DMS153 treated with DMSO at 0.1 percent for 48 hours (cell line): ENCODE data around the gene CALHM1.
A peak's percentile ranks its signal among the peaks of the same experiment; 100 is the strongest.
"Not testable (repeated sequence)": the region's sequence is repeated elsewhere in the genome, so short reads cannot be mapped to it uniquely, and the experiment has no call there.

ENCODE experiments used
- DNase-seq: peaks from one replicate; lab custom pipeline; 2025; ENCODE audit not compliant: unreplicated experiment; lab: John Stamatoyannopoulos, UW

Gene CALHM1

GRCh38 chr10:103486635-103487409 lies 28.1 kb upstream of the CALHM1 start:
- not testable (repeated sequence) for DNase-seq

DNA sequence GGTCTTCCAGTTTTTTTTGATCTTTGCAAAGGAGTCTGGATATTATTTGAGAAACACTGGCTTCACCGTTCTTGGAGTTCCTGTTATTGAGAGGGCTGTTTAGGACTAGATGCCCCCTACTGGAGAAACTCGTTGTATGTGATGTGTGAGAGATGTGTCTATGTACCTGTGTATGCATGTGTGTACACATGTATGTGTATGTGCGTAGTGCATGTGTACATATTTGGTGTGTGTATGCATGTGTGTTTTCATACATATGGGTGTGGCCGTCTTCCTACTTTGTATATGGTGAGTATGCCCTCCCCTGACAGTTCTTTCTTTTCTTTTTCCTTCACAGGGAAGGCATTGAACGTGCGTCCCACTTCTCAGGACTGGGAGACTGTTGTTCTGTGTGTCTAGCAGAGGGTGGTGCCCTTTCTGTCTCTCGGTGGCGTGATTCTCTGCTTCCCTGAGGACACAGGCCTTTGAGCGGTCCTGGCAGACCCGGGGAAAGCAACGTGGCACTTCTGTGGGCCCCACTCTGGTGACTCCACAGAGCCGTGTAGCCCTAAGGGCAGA lies 23.4 kb upstream of the CALHM1 start:
- peak; percentile 46 for DNase-seq

DNA sequence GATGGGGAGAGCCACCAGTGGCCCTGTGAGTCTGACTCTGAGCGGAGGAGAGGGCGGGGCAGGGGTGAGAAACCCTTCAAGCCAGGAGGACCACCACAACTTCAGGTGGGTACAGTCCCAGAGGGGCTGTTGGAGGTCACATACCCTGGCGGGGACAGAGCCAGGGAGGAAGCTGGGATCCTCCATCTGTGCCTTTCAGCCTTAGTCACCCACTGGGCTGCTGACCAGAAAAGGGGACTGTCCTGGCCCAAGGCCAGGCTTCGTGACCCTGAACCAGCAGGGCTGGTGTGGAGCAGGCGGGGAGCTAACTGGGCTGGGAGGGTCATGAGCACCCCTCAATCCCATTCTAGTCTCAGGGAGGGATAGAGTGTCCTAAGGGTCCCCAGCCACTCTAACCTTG lies 21.8 kb upstream of the CALHM1 start:
- no peak for DNase-seq

DNA sequence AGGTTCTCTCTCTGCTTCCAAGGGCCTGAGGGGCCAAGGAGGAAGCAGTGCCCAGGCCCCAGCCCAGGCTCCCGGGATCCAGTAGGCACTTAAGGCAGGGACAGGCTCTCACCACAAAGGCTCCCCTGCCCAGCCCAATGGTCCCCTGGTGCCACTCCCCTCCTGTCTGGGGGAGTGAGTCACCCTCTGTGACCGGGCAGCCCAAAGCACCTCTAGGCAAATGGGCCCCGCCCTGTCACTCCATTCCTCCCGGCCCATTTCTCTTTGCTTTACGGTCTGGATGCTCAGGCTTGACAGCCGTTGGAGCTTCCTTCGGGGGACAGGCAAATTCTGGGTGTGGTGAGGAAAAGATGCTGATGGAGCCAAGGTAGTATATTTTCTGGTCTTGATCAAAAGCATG lies 20.4 kb upstream of the CALHM1 start, which contains the start of gene CALHM3:
TSS of gene CALHM3 (minus strand) at position 106 of the 400 bp plus-strand sequence. CDS start 208 bp downstream, outside the sequence.
- no peak for DNase-seq

- no peak for DNase-seq
Measured at GRCh38 chr10:103478671-103479070, 20.0 kb upstream of the CALHM1 start.

DNA sequence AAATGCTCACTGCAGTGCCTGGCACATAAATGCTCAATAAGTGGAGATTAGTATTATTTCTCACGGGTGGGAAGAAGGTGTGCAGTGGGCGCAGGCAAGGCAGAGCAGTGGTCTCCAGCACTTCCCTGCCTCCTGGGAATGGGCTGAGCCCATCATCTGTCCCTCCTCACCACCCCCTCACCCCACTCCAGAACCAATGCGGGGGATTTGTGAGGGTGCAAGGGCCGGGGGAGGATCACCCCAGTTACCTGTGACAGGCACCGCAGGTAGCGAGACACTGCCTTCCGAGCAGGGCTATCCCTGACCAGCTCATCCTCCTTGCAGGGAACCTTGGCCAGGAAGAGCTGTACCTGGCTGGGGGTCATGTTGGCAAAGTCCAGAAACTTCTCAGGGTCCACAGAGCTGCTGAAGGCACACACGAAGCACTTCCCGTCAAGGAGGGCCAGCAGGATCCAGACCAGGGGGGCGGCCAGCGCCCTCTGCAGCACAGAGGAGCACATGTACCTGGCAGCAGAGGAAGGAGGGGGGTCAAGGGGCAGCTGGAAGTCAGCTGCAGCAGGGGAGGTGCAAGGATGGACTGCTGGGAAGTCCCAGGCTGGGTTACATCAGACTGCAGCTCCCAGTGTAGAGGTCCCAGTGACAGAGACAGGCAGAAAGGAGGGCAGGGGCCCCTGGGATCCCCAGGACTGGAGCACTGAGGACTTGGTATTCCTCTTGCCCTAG lies 17.5 kb upstream of the CALHM1 start:
- DNase-seq, result no peak

DNA sequence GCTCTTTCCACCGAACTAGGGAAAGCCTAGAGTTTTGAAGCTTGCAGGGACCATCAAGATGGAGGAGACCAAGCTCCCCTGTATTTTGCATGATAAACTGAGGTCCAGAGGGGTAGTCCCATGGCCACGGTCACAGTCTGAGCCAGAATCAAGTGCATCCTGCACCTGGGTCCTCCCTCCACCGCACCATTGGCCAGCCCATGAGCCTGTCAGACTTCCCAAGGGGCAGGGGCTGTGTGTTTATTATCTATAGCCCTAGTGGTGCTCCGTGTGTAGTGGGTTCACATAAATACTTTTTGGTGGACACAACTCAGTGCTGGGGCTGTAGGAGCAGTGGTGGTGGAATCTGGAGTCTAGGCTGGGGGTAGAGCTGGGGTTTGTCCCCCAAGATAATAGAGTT lies 16.7 kb upstream of the CALHM1 start:
- DNase-seq, result no peak

DNA sequence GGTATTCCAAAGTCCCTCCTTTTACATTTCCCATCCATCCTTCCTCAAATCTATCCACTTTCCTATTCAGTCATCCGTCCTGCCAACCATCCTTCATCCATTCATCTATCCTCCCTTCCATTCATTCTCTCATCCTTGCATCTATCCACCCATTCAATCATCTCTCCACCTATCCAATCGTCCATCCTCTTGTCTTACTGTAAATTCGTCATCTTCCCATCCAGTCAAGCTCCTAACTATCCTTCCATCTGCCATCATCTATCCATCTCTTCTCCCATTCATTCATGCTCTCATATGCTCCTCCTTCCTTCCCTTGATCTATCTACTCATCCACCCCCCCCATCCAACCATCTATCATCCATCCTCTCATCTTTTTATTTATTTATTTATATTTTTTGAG lies 15.4 kb upstream of the CALHM1 start:
- no peak for DNase-seq

DNA sequence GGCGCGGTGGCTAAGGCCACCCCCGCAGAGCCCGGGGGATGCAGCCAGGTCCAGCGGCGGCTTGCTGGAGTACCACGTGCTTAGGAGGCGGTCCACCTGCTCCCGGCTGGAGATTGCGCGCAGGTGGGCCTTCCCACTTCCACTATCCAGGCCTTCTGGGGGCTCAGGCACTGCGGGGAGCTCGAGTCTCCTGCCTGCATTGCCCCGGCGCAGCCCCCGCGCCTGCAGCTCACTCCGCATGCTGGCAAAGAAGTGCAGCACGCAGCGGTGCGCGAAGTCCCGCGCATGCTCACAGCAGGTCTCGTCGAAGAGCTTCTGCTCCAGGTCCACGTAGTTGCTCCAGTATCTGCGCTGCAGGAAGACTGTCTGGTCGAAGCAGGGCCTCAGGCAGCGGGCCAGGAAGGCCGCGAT lies 14.6 kb upstream of the CALHM1 start:
- no peak for DNase-seq

DNA sequence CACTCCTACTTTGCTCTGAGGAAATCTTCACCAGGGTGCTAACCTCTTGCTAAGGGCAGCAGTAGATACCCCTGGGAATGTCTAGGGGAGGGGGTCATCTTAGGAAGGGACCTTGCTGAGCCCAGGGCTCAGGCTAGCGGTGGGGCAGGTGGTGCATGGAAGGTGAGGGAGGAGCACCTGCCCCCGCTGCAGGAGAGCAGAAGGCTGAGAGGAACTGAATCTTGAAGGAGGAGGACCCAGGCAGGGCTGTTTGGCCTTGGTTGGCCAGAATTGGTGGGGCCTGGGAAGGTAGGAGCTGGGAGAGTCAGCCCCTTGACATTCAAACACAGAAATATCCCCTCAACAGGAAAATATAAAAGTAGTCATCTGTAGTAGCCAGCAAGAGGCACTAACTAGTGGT lies 13.3 kb upstream of the CALHM1 start:
- DNase-seq, result no peak

DNA sequence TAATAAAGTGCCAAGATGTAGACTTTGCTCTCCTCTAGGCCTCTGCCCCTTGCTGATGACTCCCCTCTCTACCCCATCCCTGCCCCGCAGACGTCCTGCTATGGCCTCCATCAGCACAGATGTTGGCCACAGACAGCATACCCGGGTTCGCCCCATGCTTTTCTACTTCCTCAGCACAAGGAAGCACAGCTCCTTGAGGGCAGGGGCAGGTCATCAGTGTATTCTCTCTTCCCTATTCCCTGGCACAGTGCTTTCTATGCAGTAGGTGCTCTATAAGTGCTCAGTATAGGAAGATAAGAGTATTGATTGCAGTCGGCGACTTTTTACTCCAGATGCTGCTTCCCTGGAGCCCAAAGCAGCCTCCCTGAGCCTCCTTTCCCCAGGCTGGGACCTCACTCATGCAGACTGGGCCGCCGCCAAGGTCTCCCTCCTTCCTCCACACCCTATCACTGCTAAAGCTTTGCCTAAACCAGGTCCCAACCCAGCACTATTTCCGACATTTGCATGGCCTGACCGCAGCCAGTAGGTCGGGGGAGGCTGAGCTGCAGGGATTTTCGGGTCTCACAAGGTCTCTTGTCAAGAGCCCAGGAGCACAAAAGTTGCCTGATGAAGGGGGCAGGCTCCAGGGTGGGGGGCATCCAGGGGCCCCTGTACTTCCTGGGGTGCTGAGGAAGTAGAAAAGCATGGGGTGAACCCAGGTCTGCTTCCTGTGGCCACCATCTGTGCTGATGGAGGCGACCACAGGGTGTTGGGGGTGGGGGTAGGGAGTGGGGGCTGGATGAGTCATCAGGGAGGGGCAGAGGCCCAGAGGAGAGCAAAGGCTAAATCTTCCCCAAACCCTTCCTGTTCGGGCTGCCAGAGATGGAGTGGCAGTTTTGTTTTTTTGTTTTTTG lies 12.3 kb upstream of the CALHM1 start:
- no peak for DNase-seq

DNA sequence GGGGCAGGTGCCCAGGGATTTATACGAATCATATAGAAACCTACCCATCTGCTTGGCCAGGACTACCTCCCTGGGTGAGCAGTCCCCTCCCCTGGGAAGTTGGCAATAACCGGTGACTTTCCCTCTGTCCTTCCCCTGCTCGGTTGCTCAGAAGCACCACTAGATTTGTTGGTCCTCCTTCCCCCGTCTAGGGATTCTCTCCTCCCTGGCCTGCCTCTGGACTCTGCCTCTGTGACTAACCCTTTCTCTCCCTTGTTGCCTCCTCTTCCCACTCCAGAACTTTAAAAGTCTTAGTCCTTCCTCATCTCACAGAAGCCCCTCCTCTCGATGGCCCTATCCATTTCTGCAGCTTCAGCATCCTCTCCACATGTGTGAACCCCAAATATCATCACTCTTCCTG lies 10.5 kb upstream of the CALHM1 start:
- DNase-seq, result no peak

DNA sequence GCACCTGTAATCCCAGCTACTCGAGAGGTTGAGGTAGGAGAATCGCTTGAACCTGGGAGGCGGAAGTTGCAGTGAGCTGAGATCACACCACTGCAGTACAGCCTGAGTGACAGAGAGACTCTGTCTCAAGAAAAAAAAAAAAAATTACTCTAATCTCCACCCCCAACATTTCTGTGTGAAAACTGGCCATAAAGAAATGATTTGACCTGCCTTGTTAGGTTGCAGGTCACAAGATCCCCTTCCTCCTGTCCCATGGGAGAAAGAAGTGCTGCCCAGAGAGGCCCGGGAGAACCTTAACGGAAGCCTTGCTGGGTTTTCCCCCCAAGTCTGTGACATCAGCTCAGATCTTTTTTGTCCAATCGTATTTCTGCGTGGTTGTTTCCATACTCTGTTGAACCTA lies 8.7 kb upstream of the CALHM1 start:
- DNase-seq, result no peak

- DNase-seq, result no peak
Measured at GRCh38 chr10:103466734-103467133, 8.0 kb upstream of the CALHM1 start.

DNA sequence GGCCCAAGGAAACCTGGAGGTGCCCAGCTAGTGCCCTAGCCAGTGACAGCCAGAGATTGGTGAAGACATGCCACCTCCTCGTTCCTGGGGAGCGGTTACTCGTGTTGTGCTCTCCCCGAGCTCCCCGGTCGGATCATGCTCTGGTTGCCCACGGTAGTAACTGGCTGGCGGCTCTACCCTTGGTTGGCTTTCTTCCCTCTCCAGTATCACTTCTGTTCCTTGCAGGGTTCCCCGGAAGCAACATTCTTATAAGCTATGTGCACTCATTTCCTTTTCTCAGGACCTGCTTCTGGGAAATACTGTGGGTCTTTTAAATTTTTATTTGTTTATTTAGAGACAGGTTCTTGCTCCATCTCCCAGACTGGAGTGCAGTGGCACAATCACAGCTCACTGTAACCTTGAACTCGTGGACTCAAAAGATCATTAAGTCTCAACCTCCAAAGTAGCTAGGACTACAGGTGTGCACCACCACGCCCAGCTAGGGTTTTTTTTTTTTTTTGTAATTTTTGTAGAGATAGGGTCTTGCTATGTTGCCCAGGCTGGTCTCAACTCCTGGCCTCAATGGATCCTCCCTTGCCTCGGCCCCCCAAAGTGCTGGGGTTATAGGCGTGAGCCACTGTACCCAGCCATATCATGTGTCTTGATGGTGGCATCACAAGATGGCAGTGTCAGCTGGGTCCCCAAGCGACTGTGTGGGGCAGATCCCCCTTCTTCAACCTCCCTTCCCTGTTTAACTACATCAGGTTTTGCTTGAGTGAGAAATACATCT lies 6.9 kb upstream of the CALHM1 start:
- no peak for DNase-seq

DNA sequence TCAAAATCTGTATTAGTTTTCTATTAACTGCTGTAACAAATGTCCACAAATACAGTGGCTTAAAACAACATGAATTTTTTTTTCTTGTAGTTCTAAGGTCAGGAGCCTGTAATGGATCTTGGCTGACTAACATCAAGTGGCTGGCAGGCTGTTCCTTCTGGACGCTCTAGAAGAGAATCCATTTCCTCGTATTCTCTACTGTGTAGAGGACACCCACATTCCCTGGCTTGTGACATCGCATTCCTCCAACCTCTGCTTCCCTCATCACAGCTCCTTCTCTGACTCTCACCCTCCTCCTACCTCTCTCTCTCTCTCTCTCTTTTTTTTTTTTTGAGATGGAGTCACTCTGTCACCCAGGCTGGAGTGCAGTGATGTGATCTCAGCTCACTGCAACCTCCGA lies 4.8 kb upstream of the CALHM1 start:
- DNase-seq, result no peak

- DNase-seq, result no peak
Measured at GRCh38 chr10:103459615-103460014, 915 bp upstream of the CALHM1 start.

- DNase-seq, result no peak
Measured at GRCh38 chr10:103457896-103458583, 660 bp downstream of the CALHM1 start.

GRCh38 chr10:103457176-103457712 lies 1.5 kb downstream of the CALHM1 start:
- DNase-seq, result no peak
